GM18505 (cell line): Measurements from ENCODE around the gene IGF2.

Experiments
- ATAC-seq: cut with Tn5 transposase; IDR thresholded peaks from one replicate; pipeline ENCODE4 v1.9.1; 2021; ENCODE audit not compliant: unreplicated experiment
- POLR2A ChIP-seq: IDR thresholded peaks from 4 replicates; pipeline ENCODE4 v1.6.1; 2011; ENCODE audit warnings: borderline replicate concordance; ENCODE audit not compliant: insufficient read depth, insufficient read length; ENCODE audit errors: extremely low read depth

The IGF2 gene

GRCh38 chr11:2106583-2107209 lies 32.5 kb downstream of the IGF2 start:
- no peak for TF ChIP-seq POLR2A
- no peak for ATAC-seq

DNA sequence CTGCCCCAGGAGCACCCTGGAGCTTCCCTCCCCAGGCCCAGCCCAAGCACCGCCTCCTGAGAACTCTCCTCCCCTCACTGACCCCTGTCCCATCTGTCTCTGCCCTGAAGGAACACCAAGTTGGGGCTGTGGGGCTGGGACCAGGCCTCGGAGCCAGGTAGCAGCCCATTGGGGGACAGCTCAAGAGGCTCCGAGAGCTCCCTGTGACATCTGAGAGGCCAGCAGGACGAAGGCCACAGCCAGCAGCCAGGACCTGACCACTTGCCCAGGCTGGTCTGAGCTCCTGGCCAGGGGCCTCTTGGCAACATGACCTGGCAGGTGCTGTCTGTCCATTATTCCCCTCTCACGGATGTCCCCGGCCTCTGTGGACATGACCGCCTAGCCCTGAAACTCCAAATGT lies 33.7 kb downstream of the IGF2 start:
- TF ChIP-seq POLR2A: no peak
- no peak for ATAC-seq

DNA sequence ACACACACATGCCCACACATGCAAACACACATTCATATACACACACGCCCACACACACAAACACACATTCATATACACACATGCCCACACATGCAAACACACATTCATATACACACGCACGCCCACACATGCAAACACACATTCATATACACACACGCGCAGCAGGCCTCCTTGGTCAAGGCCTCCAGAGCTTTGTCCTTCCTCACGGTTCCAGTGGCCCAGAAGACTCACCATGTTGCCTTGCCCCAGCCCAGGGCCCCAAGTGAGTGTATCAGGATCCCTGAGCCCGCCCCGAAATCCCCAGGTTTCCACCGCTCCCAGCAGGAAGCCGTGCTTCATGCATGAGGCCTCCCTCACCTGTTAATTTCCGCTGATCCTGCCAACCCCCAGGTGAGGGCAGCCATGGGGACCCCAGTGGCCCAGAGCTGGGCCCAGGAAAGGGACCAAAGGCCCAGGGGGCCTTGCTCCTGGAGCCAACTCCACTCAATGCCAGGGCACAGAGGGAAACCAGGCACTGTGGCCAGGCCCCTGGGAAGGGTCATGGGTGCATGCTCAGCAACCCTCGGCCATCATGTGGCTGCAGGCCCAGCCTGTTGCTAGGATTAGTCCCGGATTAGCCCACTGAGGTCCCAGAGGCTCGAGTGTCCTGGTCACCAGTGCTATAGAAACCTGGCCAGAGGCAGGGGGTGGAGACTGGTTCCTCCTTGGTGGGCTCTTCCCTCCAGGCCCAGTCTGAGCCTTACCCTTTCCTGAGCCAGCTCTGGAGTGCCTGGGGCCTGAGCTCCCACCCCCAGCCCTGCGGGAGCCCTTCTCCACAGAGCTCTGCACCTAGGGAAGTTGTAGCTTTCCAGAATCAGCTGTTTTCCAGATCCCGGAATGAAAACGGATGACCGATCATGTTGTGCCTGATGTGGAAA lies 34.4 kb downstream of the IGF2 start:
- no peak for ATAC-seq

DNA sequence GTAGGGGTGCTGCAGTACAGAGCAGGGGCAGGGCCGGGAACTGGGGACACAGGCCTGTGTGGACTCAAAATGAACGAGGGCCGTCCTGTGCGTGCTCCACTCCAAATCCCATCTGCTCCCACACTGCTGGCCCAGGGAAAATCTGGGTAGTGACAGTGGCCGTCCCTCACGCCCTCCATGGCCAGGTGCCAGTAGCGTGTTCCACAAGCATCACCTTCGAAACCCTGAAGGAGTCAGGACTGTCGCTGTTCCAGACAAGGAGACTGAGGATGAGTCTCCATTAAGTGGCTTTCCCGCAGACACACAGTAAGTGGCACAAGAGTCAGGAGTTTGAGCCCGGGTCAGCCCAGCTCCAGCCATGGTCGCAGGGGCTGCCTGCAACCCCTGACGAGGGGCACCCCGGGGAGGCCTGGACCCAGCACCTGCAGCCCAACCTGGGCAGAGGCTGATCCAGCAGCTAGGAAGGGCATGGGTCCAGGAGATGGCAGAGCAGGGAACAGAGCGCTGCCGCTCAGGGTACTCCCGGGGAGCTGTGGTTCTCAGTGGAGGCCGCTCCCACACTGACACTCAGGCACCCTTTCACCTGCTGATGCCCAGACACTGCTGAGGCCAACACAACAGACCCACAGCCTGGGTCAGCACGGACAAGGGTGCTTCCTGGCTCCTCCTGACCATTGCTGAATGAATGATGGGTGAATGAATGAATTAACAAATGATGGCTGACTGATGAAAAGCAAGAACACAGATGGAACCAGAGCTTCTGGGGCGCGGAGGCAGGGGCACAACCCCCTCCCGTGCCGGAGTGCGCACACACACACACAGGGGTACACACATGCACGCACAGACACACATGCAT lies 35.3 kb downstream of the IGF2 start:
- no peak for ATAC-seq
- TF ChIP-seq POLR2A: no peak

More for the DNA sequence above, 34.4 kb downstream of the IGF2 start:
- TF ChIP-seq POLR2A: no peak

- no peak for ATAC-seq
- TF ChIP-seq POLR2A: no peak
Measured at GRCh38 chr11:2102883-2103213, 36.3 kb downstream of the IGF2 start.

DNA sequence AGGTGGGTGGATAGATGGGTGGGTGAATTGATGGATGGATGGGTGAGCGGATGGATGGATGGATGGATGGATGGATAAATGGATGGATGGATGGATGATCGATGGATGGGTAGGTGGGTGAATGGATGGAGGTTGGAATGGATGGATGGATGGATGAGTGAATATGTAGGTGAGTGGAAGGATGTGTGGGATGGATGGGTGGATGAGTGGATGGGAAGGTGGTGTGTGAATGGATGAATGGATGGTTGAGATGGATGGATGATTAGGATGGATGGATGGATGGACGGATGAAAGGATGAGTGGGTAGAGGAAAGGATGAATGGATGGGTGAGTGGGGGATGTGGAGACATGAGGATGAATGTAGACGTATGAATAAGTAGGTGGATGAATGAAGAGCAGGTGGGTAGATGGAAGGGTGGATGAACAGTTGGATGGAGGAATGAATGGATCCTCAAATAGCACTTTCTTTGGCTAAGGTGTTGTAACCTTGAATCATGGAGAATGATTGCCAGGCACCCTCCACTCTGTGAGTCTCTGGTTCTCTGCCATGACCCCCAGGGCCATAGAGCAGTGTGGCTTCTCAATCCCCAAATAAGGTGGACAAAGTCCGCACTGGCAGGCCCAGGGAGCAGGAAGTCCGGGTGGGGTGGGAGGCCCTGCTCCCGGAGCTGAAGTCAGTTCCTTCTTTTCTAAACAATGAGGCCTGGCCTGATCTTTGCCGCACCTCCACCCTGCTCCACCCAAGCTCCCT lies 36.9 kb downstream of the IGF2 start:
- TF ChIP-seq POLR2A: no peak
- no peak for ATAC-seq

DNA sequence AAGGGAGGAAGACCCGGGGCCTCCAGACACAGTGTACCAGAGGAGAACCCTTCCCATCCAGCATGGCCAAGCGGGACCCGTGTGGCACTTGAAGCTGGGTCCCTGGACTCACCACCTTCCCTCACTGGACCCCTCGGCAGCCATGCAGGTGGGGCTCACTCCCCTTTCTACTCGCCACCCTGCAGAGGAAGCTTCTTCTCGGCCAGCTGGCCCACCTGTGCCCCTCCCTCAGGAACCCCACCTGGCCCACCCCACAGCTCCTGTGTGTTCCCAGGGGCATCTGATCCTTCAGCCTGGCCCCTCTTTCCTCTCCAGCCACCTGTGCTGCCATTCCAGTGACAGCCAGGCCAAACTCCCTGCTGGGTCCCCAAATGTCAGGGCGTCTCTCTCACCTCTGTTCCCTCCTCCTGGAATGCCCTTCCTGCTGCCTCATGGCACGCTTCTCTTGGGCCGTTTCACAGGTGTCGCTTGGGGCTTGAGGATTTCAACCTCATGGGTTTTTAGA lies 38.0 kb downstream of the IGF2 start:
- no peak for ATAC-seq
- TF ChIP-seq POLR2A: no peak

DNA sequence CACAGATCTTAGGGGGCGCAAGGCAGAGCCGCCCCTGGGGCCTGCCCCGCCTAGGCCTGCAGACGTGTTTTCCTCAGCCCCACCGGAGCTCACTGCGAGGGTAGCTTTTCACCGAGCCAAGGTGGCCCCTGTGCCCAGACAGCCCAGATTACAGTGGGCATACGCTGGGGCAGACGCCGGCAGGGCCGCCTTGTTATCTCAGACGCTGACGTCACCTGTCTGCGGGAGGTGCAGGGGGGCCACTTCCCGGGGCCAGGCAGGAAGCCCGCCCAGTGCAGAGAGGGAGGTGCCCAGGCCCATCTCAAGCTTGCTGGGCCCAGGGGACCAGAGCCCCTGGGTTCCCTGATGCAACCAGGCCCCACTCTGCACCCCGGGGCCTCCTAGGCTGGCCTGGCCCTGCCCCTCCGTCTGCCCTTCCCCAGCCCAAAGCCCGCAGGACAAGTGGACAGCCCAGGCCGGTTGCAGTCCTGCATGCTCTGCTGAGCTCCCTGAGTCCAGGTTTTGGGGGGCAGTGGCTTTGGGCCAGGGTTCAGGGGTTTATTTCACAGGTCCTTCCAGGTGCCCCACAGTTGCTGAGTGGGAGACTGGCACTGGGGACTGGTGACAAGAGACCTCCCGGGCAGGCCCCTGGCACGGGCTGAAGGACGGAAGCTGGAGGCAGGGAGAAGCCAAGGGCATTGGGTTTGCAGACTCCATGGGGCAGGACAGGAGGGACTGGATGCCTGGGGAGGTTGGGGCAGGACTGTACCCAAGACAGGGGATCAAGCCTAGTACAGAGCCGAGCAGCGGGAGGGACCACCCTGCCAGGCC lies 38.6 kb downstream of the IGF2 start:
- ATAC-seq: no peak

DNA sequence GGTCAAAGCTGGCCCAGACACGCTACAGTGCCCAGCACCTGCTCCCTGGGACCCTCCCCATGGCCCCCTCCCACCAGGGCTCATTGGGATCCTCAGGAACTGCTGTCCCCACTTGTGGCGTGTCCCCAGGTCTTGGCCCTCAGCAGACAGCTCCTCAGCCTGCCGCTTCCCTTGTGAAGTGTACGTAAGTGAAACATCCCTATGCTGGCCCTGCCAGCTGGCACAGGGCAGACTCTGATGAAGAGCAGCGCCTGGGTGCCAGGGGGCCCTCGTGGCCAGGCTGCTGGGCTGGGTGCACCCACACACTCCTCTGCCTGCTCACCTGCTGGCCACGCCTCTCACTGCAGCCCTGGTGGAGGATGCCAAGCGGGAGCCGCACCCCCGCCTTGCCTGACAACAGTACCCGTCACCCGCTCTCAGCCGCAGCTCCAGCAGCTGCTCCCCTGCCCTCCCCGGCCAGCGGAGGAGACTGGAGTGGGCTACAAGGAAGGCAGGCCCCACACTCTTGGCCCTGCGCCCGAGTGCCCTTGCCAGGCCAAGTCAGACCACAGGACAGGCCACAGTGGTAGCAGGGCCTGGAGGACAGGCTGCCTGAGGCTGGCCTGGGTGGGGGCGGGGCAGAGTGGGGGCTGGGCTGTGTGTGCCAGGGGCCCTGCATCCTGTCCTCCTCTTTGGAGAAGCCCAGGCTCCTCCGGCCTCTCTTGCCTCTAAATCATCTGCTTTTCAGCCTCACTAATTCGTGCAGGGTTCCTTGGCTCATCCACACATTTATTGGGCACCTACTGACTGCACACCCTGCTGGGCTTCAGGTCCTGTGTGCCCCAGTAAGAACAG lies 39.5 kb downstream of the IGF2 start:
- no peak for TF ChIP-seq POLR2A
- ATAC-seq: no peak

More for the DNA sequence above, 38.6 kb downstream of the IGF2 start:
- no peak for TF ChIP-seq POLR2A

- ATAC-seq: no peak
- no peak for TF ChIP-seq POLR2A
Measured at GRCh38 chr11:2098691-2099515, 40.3 kb downstream of the IGF2 start.
